Measurements from ENCODE around the gene HIGD1C.
"Not testable (repeated sequence)": the region's sequence is repeated elsewhere in the genome, so short reads cannot be mapped to it uniquely, and the experiment has no call there.

Gene HIGD1C

DNA sequence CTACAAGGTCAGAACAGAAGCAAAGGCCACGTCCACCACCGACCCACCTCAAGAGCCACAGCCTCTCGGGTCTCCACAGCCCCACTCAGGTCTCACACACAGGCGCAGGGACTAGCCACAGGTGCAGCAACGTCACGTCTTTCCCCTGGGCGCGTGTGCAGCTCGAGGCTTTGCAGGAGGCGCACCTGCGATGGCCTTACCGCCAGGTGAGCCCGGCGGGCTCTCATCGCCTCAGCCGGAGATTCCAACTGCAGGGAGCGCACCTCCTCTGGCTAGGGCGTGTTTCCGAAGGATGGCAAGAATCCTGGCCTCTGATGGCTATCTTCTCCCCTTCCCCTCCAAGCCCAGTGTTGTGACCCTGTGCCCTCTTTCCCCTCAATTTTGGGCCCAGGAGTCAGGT lies at the start of gene HIGD1C:
Gene HIGD1C, plus strand, starts transcription at position 35 of the 400 bp plus-strand sequence. CDS start 1,455 bp downstream, outside the sequence.
- DNase-seq (ENCODE audit: low read depth in 2 of 2), result no peak

DNA sequence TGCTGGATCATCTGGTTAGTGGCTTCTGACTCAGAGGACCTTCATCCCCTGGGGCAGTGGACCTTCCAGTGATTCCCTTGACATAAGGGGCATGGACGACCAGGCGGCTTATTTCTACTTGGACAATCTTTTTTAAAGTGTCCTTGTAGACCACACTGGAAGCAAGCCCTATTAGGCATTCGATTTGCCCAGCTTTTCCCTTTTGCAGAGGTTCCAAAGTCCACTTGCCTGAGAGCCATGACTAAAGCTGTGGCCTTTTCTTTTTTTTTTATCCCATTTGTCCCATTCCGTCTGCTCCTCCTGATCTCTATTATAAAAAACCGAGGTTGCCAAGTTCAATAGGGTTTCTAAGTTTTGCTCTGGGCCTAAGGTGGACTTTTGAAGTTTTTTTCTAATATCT lies 43.9 kb upstream of the HIGD1C start:
- not testable (repeated sequence) for DNase-seq (ENCODE audit: low read depth in 2 of 2)

DNA sequence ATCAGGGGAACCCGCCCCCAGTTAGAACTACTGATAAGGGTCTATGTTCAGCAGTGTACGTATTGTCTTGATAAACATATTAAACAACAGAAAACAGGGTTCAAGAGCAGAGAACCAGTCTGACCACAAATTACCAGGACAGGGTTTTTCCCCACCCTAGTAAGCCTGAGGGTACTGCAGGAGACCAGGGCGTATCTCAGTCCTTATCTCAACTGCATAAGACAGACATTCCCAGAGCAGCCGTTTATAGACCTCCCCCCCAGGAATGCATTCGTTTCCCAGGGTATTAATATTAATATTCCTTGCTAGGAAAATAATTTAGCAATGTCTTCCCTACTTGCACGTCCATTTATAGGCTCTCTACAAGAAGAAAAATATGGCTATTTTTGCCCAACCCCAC lies 40.0 kb upstream of the HIGD1C start:
- DNase-seq (ENCODE audit: low read depth in 2 of 2), result not testable (repeated sequence)

DNA sequence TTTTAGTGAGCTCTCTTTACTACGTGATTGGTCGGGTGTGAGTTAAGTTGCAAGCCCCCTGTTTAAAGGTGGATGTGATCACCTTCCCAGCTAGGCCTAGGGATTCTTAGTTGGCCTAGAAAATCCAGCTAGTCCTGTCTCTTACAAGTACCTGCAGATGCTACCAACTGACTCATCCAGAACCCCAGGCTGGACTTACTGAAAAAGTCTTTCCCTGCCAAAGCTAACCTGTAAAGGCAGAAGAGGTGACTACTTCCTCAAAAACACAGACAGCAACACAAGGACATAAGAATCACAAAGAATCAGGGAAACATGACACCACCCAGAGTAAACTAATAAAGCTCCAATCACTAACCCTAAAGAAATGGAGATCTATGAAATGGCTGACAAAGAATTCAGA lies 39.1 kb upstream of the HIGD1C start:
- DNase-seq (ENCODE audit: low read depth in 2 of 2), result no peak

DNA sequence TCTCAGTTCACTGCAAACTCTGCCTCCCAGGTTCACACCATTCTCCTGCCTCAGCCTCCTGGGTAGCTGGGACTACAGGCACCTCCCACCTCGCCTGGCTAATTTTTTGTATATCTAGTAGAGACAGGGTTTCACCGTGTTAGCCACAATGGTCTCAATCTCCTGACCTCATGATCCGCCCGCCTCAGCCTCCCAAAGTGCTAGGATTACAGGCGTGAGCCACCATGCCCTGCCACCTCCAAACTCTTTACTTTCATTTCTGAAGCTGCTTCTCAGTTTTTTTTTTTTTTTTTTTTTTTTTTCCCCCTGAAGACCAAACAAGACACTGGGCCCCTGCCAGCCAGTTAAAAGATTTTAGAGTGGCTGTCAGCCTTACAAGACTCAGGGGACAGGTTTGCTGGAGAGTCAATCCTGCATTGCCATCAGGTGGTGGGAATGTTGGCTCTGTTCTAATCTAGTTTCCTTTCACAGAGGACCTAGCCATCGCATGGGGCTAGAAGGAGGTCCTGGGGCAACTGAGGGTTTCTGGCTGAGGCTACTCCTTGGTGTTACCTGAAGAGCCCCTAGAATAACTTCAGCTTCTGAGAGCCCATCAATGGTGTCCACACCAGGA lies 37.4 kb upstream of the HIGD1C start:
- no peak for DNase-seq (ENCODE audit: low read depth in 2 of 2)

- no peak for DNase-seq (ENCODE audit: low read depth in 2 of 2)
Observed at GRCh38 chr12:50916292-50916691, 36.1 kb upstream of the HIGD1C start.

- DNase-seq (ENCODE audit: low read depth in 2 of 2), result no peak
Observed at GRCh38 chr12:50918584-50919316, 33.6 kb upstream of the HIGD1C start.

DNA sequence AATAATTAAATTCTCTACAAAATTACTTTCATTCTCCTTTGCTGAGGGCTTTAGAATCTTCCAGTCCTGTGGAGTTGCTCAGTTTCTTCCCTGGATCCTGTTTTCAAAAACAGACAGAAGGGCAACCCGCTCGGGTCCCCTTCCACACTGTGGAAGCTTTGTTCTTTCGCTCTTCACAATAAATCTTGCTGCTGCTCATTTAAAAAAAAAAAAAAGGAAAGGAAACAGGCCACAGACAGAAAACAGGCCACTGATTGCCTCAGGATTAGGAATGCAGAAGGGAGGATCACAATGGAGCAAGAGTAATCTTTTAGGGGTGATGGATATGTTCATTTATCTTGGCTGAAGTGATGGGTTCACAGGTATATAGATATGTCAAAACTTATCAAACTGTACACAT lies 29.5 kb upstream of the HIGD1C start:
- no peak for DNase-seq (ENCODE audit: low read depth in 2 of 2)

DNA sequence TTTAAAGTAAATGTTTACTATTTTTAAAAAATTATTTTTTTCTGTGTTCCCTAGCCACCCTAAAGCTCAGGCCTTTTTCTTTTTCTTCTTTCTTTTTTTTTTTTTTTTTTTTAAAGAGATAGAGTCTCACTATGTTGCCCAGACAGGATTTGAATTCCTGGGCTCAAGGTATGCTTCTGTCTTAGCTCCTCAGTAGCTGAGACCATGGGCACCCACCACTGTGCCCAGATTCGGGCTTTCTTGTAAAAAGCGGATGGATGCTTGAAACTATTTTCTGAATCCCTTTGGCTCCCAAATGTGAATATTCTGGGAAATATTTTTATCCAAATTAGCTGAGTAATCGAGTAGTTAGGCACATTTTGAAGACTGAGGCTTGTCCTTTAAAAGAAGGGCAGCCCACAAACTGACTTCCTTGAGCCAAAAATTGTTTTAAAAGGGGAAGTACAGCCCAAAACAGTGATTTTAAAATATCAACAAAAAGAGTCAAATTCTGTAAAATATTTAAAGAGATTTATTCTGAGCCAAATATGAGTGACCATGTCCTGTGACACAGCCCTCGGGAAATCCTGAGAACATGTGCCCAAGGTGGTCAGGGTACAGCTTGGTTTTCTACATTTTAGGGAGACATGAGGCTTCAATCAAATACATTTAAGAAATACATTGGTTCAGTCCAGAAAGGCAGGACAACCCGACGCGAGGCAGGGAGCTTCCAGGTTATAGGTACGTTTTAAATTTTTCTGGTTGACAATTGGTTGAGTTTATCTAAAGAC lies 28.8 kb upstream of the HIGD1C start:
- DNase-seq (ENCODE audit: low read depth in 2 of 2), result no peak

- no peak for DNase-seq (ENCODE audit: low read depth in 2 of 2)
Observed at GRCh38 chr12:50924131-50924438, 28.3 kb upstream of the HIGD1C start.

DNA sequence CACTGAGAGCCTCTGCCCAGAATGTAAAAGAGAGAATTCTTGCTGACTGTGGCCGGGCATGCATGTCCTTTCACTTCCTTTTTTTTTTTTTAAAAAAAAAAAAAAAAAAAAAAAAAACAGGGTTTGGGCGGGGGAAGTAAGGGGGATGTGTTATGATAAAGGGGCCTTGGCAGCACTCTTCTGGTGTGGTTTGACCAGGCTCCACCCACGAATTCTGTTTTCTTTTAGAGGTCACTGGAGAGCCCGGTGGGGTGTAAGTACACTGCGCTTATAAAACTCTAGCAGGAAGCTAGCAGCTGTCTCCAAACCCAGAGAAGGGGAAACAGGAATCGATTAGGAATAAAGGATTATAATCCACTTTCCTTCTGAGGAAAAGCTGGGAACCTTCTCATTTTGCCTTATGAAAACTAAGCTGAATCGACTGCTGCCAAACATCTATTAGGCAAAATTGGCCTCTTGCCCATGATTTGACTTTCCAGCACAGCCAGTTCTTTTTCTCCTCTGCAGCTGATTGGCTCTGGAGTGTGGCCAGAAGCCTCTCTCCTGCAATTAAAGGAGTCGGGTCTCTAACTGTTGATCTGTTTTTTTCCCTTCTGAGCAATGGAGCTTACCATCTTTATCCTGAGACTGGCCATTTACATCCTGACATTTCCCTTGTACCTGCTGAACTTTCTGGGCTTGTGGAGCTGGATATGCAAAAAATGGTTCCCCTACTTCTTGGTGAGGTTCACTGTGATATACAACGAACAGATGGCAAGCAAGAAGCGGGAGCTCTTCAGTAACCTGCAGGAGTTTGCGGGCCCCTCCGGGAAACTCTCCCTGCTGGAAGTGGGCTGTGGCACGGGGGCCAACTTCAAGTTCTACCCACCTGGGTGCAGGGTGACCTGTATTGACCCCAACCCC lies 27.7 kb upstream of the HIGD1C start:
- DNase-seq (ENCODE audit: low read depth in 2 of 2), result peak; percentile 61 to 62

- DNase-seq (ENCODE audit: low read depth in 2 of 2), result no peak
Observed at GRCh38 chr12:50925342-50925651, 27.0 kb upstream of the HIGD1C start.

DNA sequence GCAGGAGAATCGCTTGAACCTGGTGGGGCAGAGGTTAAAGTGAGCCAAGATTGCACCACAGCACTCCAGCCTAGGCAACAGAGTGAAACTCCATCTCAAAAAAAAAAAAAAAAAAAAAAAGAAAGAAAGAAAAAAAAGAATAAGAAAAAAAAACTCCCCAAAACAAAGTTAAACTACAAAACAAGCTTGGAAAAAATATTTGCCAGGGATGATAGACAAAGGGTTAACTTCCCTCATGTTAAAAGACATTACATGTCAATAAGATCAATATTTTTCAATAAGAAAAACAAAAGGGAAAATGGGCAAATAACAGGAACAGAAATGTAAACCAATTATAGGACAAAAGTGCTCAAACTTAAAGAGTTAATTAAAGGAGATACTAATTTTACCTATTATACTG lies 26.4 kb upstream of the HIGD1C start:
- no peak for DNase-seq (ENCODE audit: low read depth in 2 of 2)

DNA sequence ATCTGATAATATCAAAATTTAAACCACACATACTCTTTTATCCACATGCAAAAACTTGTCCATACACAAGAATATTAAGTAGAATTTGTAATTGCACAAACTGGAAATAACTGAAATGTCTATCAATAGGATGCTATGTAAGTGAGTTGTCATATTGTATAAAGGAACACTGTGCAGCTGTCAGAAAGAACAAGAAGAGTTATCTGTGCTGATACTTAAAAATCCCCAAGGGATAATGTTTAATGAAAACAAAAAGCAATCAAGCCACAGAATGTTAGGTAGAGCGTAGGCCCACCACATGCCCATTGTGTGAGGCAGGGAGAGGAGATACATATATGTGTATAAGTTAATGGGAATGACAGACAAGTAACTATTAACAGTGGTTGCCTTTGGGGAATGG lies 25.9 kb upstream of the HIGD1C start:
- no peak for DNase-seq (ENCODE audit: low read depth in 2 of 2)

DNA sequence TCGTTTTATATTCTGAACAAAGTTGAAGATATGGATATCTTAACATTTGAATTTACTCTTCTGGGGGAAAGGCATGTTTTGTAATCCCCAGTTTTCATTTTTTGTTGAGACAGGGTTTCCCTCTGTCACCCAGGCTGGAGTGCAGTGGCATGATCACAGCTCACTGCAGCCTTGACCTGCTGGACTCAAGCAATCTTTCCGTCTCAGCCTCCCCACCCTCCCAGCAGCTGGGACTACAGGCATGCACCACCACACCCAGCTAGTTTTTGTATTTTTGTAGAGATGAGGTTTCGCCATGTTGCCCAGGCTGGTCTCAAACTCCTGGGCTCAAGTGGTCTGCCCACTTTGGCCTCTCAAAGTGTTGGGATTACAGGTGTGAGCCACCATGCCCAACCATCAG lies 25.4 kb upstream of the HIGD1C start:
- not testable (repeated sequence) for DNase-seq (ENCODE audit: low read depth in 2 of 2)

- DNase-seq (ENCODE audit: low read depth in 2 of 2), result no peak
Observed at GRCh38 chr12:50927356-50927755, 25.0 kb upstream of the HIGD1C start.

DNA sequence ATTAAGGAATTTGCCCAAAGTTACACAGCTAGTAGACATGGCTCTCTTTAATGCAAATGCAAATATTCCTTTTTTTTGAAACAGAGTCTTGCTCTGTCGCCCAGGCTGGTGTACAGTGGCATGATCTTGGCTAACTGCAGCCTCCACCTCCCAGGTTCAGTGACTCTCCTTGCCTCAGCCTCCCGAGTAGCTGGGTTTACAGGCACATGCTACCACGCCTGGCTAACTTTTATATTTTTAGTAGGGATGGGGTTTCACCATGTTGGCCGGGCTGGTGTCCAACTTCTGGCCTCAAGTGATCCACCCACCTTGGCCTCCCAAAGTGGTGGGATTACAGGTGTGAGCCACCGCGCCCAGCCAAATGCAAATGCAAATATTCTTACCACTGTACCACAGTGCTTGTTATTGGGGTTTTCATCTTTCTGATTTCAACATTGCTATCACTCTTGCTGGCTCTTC lies 24.5 kb upstream of the HIGD1C start:
- DNase-seq (ENCODE audit: low read depth in 2 of 2), result no peak

- no peak for DNase-seq (ENCODE audit: low read depth in 2 of 2)
Observed at GRCh38 chr12:50928392-50928791, 24.0 kb upstream of the HIGD1C start.

DNA sequence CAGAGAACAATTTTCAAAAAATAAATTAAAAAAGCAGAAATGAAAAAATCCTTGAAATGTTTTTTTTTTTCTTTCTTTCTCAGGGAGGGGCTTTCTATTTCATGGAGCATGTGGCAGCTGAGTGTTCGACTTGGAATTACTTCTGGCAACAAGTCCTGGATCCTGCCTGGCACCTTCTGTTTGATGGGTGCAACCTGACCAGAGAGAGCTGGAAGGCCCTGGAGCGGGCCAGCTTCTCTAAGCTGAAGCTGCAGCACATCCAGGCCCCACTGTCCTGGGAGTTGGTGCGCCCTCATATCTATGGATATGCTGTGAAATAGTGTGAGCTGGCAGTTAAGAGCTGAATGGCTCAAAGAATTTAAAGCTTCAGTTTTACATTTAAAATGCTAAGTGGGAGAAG lies 22.5 kb upstream of the HIGD1C start:
- DNase-seq (ENCODE audit: low read depth in 2 of 2), result no peak

DNA sequence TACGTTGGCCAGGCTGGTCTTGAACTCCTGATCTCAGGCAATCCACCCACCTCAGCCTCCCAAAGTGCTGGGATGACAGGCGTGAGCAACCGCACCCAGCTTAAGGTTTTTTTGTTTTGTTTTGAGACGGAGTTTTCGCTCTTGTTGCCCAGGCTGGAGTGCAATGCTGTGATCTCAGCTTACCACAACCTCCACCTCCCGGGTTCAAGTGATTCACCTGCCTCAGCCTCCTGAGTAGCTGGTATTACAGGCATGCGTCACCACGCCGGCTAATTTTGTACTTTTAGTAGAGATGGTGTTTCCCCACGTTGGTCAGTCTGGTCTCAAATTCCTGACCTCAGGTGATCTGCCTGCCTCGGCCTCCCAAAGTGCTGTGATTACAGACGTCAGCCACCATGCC lies 21.9 kb upstream of the HIGD1C start:
- not testable (repeated sequence) for DNase-seq (ENCODE audit: low read depth in 2 of 2)

DNA sequence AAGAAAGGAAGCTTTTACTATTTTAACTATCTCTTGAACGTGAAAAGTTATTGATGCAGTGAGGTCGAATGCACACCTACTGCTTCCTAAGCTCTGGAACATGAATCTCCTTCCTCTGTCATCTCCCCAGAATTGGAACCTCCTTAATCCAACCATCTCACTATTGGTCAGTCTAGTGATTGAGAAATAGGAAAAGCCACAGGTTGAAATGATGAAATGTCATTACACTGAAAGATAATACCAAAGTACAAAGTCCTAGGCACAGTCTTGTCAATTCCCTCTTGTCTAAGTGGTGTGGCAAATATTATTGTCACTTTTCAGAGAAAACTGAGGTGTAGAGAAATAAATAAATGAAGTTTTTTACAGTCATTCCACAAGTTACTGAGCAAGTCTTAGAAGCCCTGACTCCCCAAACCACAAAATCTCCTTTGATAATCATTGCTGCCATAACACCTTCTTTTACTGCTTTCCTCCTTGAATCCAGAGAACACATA lies 19.5 kb upstream of the HIGD1C start:
- DNase-seq (ENCODE audit: low read depth in 2 of 2), result no peak

All from fibroblast of skin of left biceps (primary cell).